AG10803 (cell line): ENCODE results near the gene HDAC10.

Experiments used
- DNase-seq: peaks from one replicate; pipeline ENCODE4 v3.0.0; 2010; ENCODE audit warnings: low read depth
- H3K4me3 ChIP-seq: 2 replicates; pipeline ENCODE4 v1.5.1; 2011; ENCODE audit warnings: mild to moderate bottlenecking, low read length, control low read depth
- CTCF ChIP-seq: conservative IDR thresholded peaks from 2 replicates; pipeline ENCODE4 v1.5.1; 2011; ENCODE audit warnings: mild to moderate bottlenecking, low read length, control low read depth, inconsistent platforms

Gene HDAC10

GRCh38 chr22:50281957-50282356 is 30.9 kb upstream of the HDAC10 start:
- no peak for TF ChIP-seq CTCF
- no peak for DNase-seq
- no peak overlapping the region for H3K4me3 ChIP-seq

- DNase-seq, result no peak
- no peak for TF ChIP-seq CTCF
- H3K4me3 ChIP-seq, result no peak overlapping the region
These were observed 30.3 kb upstream of the HDAC10 start for GRCh38 chr22:50281384-50281760.

DNA sequence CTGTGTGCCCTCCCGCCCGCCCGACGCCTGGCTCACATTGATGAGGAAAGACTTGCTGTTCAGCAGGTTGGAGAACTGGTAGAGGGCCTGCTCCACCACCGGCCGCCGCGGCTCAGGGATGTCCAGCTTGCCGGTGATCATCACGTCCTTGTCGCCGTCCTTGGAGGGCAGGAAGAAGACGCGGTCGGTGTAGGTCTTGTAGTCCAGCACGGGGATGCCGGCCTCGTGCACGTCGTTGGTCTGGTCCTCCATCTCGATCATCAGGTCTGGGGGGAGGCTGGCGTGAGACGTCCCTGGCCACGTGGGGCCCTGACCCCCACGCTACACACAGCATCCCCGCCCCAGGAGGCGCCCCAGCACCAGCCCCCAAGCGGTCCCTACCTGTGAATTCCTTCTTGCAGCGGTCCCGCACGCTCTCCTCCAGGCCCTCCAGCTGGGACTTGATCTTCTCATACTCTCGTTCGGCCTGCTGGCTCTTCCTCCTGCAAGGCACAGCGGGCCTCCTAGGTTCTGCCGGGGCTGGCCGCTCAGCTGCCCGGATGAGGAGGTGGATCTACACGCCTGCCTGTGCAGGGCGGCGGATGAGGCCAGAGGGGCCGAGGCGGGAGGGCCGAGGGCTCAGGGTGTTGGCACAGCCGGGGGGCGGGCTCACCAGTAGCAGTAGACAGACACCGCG is 29.8 kb upstream of the HDAC10 start:
- no peak for DNase-seq
- H3K4me3 ChIP-seq, result no peak overlapping the region
- no peak for TF ChIP-seq CTCF

DNA sequence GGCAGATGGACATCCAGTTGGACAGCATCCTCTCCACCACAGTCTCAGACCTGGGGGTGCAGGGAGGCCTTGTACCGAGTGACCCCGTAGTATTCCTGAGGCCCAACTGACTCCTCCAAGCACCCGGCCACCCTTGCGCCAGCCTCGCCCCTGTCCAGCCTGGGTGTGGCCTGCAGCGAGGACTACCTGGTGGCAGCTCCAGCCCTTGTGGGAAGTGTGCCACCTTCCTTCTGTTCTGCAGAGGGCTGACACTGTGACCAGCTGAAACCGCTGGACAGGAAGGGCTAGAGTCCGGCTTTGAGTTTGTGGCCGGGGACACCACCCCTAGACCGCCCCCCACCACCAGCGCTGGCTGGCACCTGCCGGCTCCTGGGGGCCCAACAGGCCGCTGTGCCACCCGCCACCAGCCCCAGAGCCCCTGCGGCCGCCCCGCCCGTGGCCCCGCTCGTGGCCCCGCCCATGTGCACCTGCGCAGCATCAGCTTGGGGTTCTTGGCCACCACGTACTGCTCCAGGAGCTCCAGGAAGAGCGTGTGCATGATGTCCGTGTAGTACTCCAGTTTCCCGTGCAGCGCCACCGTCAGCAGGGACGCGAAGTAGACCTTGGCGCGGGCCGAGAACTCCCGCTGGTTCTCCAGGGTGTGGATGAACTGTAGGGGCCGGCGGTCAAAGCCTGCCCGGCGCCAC is 29.1 kb upstream of the HDAC10 start:
- DNase-seq, result no peak
- H3K4me3 ChIP-seq, result no peak overlapping the region
- TF ChIP-seq CTCF, result no peak

DNA sequence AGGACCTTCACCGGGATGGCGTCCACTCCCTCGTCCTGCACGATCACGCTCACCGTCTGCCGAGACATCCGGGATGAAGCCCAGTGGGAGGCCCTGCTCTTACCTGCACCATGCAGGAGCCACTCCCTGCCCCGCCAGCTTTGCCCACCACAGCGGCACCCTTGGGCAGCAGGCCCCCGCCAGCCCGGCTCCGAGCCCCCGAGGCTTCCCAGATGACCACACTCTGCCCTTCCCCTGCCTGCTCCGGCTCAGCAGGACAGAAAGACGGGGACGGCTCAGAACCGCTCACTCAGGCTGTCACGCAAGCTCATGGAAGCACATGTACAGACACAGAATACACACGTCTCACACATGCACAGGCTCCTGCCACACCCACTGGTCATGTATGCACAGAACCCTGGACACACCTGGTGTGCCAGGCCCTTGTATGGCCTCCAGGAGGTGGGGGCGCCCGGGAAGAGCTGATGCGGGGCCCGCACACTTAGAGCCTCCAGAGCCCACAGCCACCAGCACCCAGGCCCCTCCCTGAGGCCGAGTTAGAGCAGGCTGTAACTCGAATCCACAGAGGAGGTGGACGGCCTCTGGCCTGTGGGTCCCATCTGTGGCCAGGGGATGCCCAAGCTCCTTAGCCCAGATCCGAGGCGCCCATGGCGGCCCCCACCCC is 28.0 kb upstream of the HDAC10 start:
- TF ChIP-seq CTCF, result no peak
- H3K4me3 ChIP-seq, result no peak overlapping the region
- DNase-seq, result no peak

- DNase-seq, result no peak
- no peak overlapping the region for H3K4me3 ChIP-seq
- TF ChIP-seq CTCF, result no peak
These were observed 27.4 kb upstream of the HDAC10 start for GRCh38 chr22:50278461-50278860.

DNA sequence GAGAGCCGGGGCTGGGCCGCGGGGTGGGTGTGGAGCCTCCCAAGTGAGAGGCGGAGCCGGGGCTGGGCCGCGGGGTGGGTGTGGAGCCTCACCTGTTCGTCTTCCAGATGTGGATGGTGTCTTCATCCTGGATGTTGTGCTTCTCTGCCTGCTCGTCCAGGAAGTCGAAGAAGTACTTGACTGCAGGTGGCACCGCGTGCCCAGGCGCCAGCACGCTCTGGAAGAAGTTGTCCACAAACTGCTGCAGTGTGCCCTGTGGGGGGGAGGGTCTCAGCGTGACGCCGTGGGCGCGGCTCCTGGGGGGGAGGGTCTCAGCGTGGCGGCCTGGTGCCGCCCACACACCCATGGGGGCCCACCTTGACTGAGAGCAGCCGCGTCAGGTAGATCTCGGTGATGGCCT is 26.7 kb upstream of the HDAC10 start:
- H3K4me3 ChIP-seq, result no peak overlapping the region
- no peak for TF ChIP-seq CTCF
- DNase-seq, result no peak
